AG09309 (cell line): ENCODE results near the gene OPTC.

Experiments
- DNase-seq: peaks from one replicate; pipeline ENCODE4 v3.0.0-alpha.2; 2010; ENCODE audit warnings: low read depth
- H3K4me3 ChIP-seq: 2 replicates; pipeline ENCODE4 v1.5.1; 2011; ENCODE audit warnings: mild to moderate bottlenecking, low read depth, low read length, moderate library complexity; ENCODE audit not compliant: control insufficient read depth
- CTCF ChIP-seq: IDR thresholded peaks from 2 replicates; pipeline ENCODE4 v1.5.1; 2011; ENCODE audit warnings: mild to moderate bottlenecking, low read depth, low read length, inconsistent platforms; ENCODE audit not compliant: insufficient read depth, control insufficient read depth; ENCODE audit errors: missing control alignments

The OPTC gene

GRCh38 chr1:203556047-203556851, 62.3 kb downstream of the OPTC start:
- TF ChIP-seq CTCF = no peak
- peak; percentile 83 for DNase-seq
- peak overlapping the region; percentile 24 for H3K4me3 ChIP-seq

GRCh38 chr1:203557390-203557789, 63.4 kb downstream of the OPTC start:
- H3K4me3 ChIP-seq = no peak overlapping the region; the same call in 1 of the 2 replicates
- TF ChIP-seq CTCF = no peak
- no peak for DNase-seq

- TF ChIP-seq CTCF = no peak
- no peak overlapping the region for H3K4me3 ChIP-seq
- DNase-seq = peak; percentile 99
These were observed 64.3 kb downstream of the OPTC start for GRCh38 chr1:203558064-203558760.
